ENCODE measurements around the gene SIM1. TPM values are rescaled to one million over a fixed set of nuclear protein-coding genes. Genes with fewer than 3 reads are reported as not detected.

SIM1 gene
- total RNA-seq, 1 experiment from 2014 or later = not detected

DNA sequence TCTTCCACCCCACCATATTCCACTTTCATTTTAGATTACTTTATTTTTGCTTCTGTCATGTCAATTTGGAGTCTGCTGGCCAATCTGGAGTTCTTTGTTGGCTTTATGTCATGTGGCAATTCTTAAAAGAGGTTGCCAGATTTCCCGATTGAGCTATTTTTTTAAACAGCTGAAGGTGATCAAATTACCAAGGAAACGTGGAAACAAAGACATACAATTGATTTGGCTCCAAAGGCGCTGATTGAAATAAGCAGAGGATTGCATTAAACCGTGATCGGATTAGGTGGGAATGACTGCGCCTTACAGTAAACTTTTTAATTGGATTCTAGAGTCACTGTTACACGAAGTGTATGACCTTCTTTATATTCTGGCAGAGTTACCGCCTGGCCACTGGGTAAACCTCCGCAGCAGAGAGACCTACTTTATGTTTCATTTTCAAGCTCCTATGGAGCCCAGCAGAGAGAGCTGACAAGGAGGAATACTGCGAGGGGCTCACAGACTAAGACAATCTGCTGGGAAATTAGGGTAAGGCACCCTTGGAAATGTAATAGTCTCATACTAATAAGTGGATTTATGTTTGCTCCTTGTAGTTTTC is 37.9 kb downstream of the SIM1 start:
- Histone ChIP-seq H3K4me1 (ENCODE audit: control insufficient read depth, insufficient read depth, low read length) (no peaks in the 10 kb centered on the region), H3K27ac (ENCODE audit: low read length) (no peak overlapping the region), H3K4me3 (ENCODE audit: low read depth in 2 of 2, low read length in 2 of 2) (no peak overlapping the region), H3K9me3 (ENCODE audit: control insufficient read depth, insufficient read depth, low read depth, low read length) (no peaks in the 10 kb centered on the region), H3K27me3 (ENCODE audit: control insufficient read depth, insufficient read depth, low read length) (no peaks in the 10 kb centered on the region), H3K36me3 (ENCODE audit: control insufficient read depth, insufficient read depth, low read length) (no peaks in the 10 kb centered on the region)
- intact Hi-C loops (cut with micrococcal nuclease; ENCODE audit: unreplicated experiment) = no loop called here
- ChIA-PET CTCF (no interaction called here), POLR2A (no interaction called here)
- in situ Hi-C loops (cut with HindIII; ENCODE audit: low pct_unique_long_range_greater_than_20kb, low sequenced_read_pairs) = no loop called here
- TF ChIP-seq, protein P1, sequence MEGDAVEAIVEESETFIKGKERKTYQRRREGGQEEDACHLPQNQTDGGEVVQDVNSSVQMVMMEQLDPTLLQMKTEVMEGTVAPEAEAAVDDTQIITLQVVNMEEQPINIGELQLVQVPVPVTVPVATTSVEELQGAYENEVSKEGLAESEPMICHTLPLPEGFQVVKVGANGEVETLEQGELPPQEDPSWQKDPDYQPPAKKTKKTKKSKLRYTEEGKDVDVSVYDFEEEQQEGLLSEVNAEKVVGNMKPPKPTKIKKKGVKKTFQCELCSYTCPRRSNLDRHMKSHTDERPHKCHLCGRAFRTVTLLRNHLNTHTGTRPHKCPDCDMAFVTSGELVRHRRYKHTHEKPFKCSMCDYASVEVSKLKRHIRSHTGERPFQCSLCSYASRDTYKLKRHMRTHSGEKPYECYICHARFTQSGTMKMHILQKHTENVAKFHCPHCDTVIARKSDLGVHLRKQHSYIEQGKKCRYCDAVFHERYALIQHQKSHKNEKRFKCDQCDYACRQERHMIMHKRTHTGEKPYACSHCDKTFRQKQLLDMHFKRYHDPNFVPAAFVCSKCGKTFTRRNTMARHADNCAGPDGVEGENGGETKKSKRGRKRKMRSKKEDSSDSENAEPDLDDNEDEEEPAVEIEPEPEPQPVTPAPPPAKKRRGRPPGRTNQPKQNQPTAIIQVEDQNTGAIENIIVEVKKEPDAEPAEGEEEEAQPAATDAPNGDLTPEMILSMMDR (IDR thresholded peaks at IDR 0.05) = no peak
- TF ChIP-seq TCF7L2 (IDR thresholded peaks at IDR 0.05; ENCODE audit: low read depth, low read length) (no peak), SIN3A (IDR thresholded peaks at IDR 0.05; ENCODE audit: borderline replicate concordance, insufficient read depth, low read depth, low read length) (no peak), POLR2AphosphoS5 (IDR thresholded peaks at IDR 0.05; ENCODE audit: low read depth, low read length) (no peak)
- TF ChIP-seq, protein P2, sequence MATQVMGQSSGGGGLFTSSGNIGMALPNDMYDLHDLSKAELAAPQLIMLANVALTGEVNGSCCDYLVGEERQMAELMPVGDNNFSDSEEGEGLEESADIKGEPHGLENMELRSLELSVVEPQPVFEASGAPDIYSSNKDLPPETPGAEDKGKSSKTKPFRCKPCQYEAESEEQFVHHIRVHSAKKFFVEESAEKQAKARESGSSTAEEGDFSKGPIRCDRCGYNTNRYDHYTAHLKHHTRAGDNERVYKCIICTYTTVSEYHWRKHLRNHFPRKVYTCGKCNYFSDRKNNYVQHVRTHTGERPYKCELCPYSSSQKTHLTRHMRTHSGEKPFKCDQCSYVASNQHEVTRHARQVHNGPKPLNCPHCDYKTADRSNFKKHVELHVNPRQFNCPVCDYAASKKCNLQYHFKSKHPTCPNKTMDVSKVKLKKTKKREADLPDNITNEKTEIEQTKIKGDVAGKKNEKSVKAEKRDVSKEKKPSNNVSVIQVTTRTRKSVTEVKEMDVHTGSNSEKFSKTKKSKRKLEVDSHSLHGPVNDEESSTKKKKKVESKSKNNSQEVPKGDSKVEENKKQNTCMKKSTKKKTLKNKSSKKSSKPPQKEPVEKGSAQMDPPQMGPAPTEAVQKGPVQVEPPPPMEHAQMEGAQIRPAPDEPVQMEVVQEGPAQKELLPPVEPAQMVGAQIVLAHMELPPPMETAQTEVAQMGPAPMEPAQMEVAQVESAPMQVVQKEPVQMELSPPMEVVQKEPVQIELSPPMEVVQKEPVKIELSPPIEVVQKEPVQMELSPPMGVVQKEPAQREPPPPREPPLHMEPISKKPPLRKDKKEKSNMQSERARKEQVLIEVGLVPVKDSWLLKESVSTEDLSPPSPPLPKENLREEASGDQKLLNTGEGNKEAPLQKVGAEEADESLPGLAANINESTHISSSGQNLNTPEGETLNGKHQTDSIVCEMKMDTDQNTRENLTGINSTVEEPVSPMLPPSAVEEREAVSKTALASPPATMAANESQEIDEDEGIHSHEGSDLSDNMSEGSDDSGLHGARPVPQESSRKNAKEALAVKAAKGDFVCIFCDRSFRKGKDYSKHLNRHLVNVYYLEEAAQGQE (IDR thresholded peaks at IDR 0.05; ENCODE audit: insufficient read depth in 1 of 2, low read depth in 2 of 2, low read length in 1 of 2) = no peak
- ATAC-seq = no peak
- no TSS peak for BruUV-seq (replicated peaks)
- DNase-seq (ENCODE audit: low read depth, low spot score) = no peak

DNA sequence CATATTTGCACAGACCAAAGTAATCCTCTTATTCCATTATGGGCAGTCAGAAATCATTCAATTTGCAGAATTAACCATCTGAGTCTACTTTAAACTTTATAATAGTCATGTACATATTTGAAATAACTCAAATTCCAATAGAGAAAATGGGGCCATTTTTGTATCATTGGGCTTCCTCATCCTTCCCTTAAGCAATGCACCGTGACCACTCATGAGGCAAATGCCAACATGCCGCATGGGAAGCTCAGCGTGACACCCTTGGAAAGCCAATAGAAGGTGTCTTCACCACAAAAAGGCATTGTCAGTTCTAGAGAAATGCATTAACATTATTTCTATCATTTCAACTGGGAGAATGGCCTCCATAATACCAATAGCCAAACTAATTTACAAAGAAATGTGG is 38.5 kb downstream of the SIM1 start:
- H3K36me3 ChIP-seq (ENCODE audit: control insufficient read depth, insufficient read depth, low read length) = no peaks in the 10 kb centered on the region
- no peak for ATAC-seq
- no peaks in the 10 kb centered on the region for H3K4me1 ChIP-seq (ENCODE audit: control insufficient read depth, insufficient read depth, low read length)
- in situ Hi-C loops (cut with HindIII; ENCODE audit: low pct_unique_long_range_greater_than_20kb, low sequenced_read_pairs) (no loop called here), intact Hi-C loops (cut with micrococcal nuclease; ENCODE audit: unreplicated experiment) (no loop called here)
- DNase-seq (ENCODE audit: low read depth, low spot score) = no peak
- ChIA-PET CTCF (no interaction called here), POLR2A (no interaction called here)
- BruUV-seq (replicated peaks) = no TSS peak
- no peak overlapping the region for H3K27ac ChIP-seq (ENCODE audit: low read length)
- TF ChIP-seq SIN3A (IDR thresholded peaks at IDR 0.05; ENCODE audit: borderline replicate concordance, insufficient read depth, low read depth, low read length) (no peak), POLR2AphosphoS5 (IDR thresholded peaks at IDR 0.05; ENCODE audit: low read depth, low read length) (no peak), TCF7L2 (IDR thresholded peaks at IDR 0.05; ENCODE audit: low read depth, low read length) (no peak)
- TF ChIP-seq, protein P2 (IDR thresholded peaks at IDR 0.05; ENCODE audit: insufficient read depth in 1 of 2, low read depth in 2 of 2, low read length in 1 of 2) = no peak
- TF ChIP-seq, protein P1 (IDR thresholded peaks at IDR 0.05) = no peak
- no peaks in the 10 kb centered on the region for H3K9me3 ChIP-seq (ENCODE audit: control insufficient read depth, insufficient read depth, low read depth, low read length)
- no peak overlapping the region for H3K4me3 ChIP-seq (ENCODE audit: low read depth in 2 of 2, low read length in 2 of 2)
- H3K27me3 ChIP-seq (ENCODE audit: control insufficient read depth, insufficient read depth, low read length) = no peaks in the 10 kb centered on the region

All from Panc1 (cell line).